Measurements from ENCODE around the gene INTS11.
A peak's percentile ranks its signal among the peaks of the same experiment; 100 is the strongest.

Gene INTS11

GRCh38 chr1:1367315-1367714 lies 42.9 kb upstream of the INTS11 start:
- Histone ChIP-seq H3K9ac (ENCODE audit: low read length) (no peak overlapping the region), H3K27ac (ENCODE audit: low read length, poor library complexity, severe bottlenecking) (no peak overlapping the region), H3K36me3 (ENCODE audit: control insufficient read depth in 1 of 2, insufficient read depth in 2 of 2, low read depth in 1 of 2, low read length in 2 of 2) (peaks cover 0 to 16% of the 10 kb centered on the region in 2 experiments), H2BK15ac (ENCODE audit: low read depth, poor library complexity, severe bottlenecking) (no peak overlapping the region), H2BK120ac (ENCODE audit: low read depth, low read length) (no peak overlapping the region), H2AFZ (ENCODE audit: low read depth, low read length) (no peak overlapping the region), H3K27me3 (ENCODE audit: control insufficient read depth in 1 of 2, insufficient read depth in 1 of 2, low read length in 2 of 2) (no peaks in the 10 kb centered on the region), H3K18ac (ENCODE audit: low read depth in 1 of 2, low read length in 2 of 2) (no peak overlapping the region), H3K23ac (ENCODE audit: low read length in 2 of 2) (no peak overlapping the region), H4K91ac (ENCODE audit: low read length) (no peak overlapping the region), H2BK5ac (ENCODE audit: low read depth, low read length, poor library complexity, severe bottlenecking) (no peak overlapping the region), H3K14ac (ENCODE audit: low read length in 2 of 2) (no peak overlapping the region), H2AK5ac (ENCODE audit: low read length, severe bottlenecking) (no peak overlapping the region), H3K79me1 (replicated peaks; ENCODE audit: low read length, poor library complexity, severe bottlenecking) (peaks cover 3% of the 10 kb centered on the region), H3K4me1 (ENCODE audit: control insufficient read depth, insufficient read depth, low read depth, low read length) (peaks cover 14% of the 10 kb centered on the region), H3K4me2 (ENCODE audit: low read length, poor library complexity, severe bottlenecking) (no peak overlapping the region), H3K4me3 (ENCODE audit: insufficient read depth in 1 of 2, low read depth in 1 of 2, low read length in 2 of 2) (no peak overlapping the region), H3K4ac (ENCODE audit: low read depth in 1 of 2, low read length in 2 of 2) (no peak overlapping the region), H3K9me3 (ENCODE audit: control insufficient read depth, low read length) (no peaks in the 10 kb centered on the region), H2BK12ac (ENCODE audit: low read length in 2 of 2) (no peak overlapping the region), H4K8ac (ENCODE audit: low read length) (no peak overlapping the region)
- 97% methylated on average over 5 of the region's 5 CpGs for WGBS
- DNase-seq = peak; percentile 32

- H3K4ac ChIP-seq (ENCODE audit: low read depth in 1 of 2, low read length in 2 of 2) = no peak overlapping the region
- DNase-seq = peak; percentile 11
- H3K23ac ChIP-seq (ENCODE audit: low read length in 2 of 2) = no peak overlapping the region
- H3K9ac ChIP-seq (ENCODE audit: low read length) = no peak overlapping the region
- H3K9me3 ChIP-seq (ENCODE audit: control insufficient read depth, low read length) = no peaks in the 10 kb centered on the region
- H4K91ac ChIP-seq (ENCODE audit: low read length) = no peak overlapping the region
- H2BK120ac ChIP-seq (ENCODE audit: low read depth, low read length) = no peak overlapping the region
- no peak overlapping the region for H3K4me3 ChIP-seq (ENCODE audit: insufficient read depth in 1 of 2, low read depth in 1 of 2, low read length in 2 of 2)
- peaks cover 13% of the 10 kb centered on the region for H3K4me1 ChIP-seq (ENCODE audit: control insufficient read depth, insufficient read depth, low read depth, low read length)
- H3K27me3 ChIP-seq (ENCODE audit: control insufficient read depth in 1 of 2, insufficient read depth in 1 of 2, low read length in 2 of 2) = no peaks in the 10 kb centered on the region
- no peak overlapping the region for H3K14ac ChIP-seq (ENCODE audit: low read length in 2 of 2)
- no peak overlapping the region for H2AFZ ChIP-seq (ENCODE audit: low read depth, low read length)
- peaks cover 3% of the 10 kb centered on the region for H3K79me1 ChIP-seq (replicated peaks; ENCODE audit: low read length, poor library complexity, severe bottlenecking)
- H3K27ac ChIP-seq (ENCODE audit: low read length, poor library complexity, severe bottlenecking) = no peak overlapping the region
- no peak overlapping the region for H3K18ac ChIP-seq (ENCODE audit: low read depth in 1 of 2, low read length in 2 of 2)
- H3K36me3 ChIP-seq (ENCODE audit: control insufficient read depth in 1 of 2, insufficient read depth in 2 of 2, low read depth in 1 of 2, low read length in 2 of 2) = peaks cover 0 to 12% of the 10 kb centered on the region in 2 experiments
- no peak overlapping the region for H2AK5ac ChIP-seq (ENCODE audit: low read length, severe bottlenecking)
- H2BK12ac ChIP-seq (ENCODE audit: low read length in 2 of 2) = no peak overlapping the region
- no peak overlapping the region for H2BK5ac ChIP-seq (ENCODE audit: low read depth, low read length, poor library complexity, severe bottlenecking)
- WGBS = 98% methylated on average over 3 of the region's 3 CpGs
- no peak overlapping the region for H2BK15ac ChIP-seq (ENCODE audit: low read depth, poor library complexity, severe bottlenecking)
- H4K8ac ChIP-seq (ENCODE audit: low read length) = no peak overlapping the region
- no peak overlapping the region for H3K4me2 ChIP-seq (ENCODE audit: low read length, poor library complexity, severe bottlenecking)
Measured at GRCh38 chr1:1366699-1367066, 42.2 kb upstream of the INTS11 start.

- WGBS = 84% methylated on average over 10 of the region's 10 CpGs
- H3K9me3 ChIP-seq (ENCODE audit: control insufficient read depth, low read length) = no peaks in the 10 kb centered on the region
Measured at GRCh38 chr1:1365875-1366698, 41.6 kb upstream of the INTS11 start.

GRCh38 chr1:1364266-1364665 lies 39.8 kb upstream of the INTS11 start:
- no peak overlapping the region for H4K8ac ChIP-seq (ENCODE audit: low read length)
- H2BK15ac ChIP-seq (ENCODE audit: low read depth, poor library complexity, severe bottlenecking) = peak overlapping the region; percentile 73
- no peaks in the 10 kb centered on the region for H3K27me3 ChIP-seq (ENCODE audit: control insufficient read depth in 1 of 2, insufficient read depth in 1 of 2, low read length in 2 of 2)
- H4K91ac ChIP-seq (ENCODE audit: low read length) = no peak overlapping the region
- H2AFZ ChIP-seq (ENCODE audit: low read depth, low read length) = no peak overlapping the region
- H3K23ac ChIP-seq (ENCODE audit: low read length in 2 of 2) = no peak overlapping the region
- H3K9me3 ChIP-seq (ENCODE audit: control insufficient read depth, low read length) = no peaks in the 10 kb centered on the region
- H2BK120ac ChIP-seq (ENCODE audit: low read depth, low read length) = no peak overlapping the region
- no peaks in the 10 kb centered on the region for H3K36me3 ChIP-seq (ENCODE audit: control insufficient read depth in 1 of 2, insufficient read depth in 2 of 2, low read depth in 1 of 2, low read length in 2 of 2)
- no peak overlapping the region for H3K18ac ChIP-seq (ENCODE audit: low read depth in 1 of 2, low read length in 2 of 2)
- H2AK5ac ChIP-seq (ENCODE audit: low read length, severe bottlenecking) = no peak overlapping the region
- no peak overlapping the region for H3K4me3 ChIP-seq (ENCODE audit: insufficient read depth in 1 of 2, low read depth in 1 of 2, low read length in 2 of 2)
- no peak overlapping the region for H2BK5ac ChIP-seq (ENCODE audit: low read depth, low read length, poor library complexity, severe bottlenecking)
- no peaks in the 10 kb centered on the region for H3K79me1 ChIP-seq (replicated peaks; ENCODE audit: low read length, poor library complexity, severe bottlenecking)
- DNase-seq = no peak
- no peak overlapping the region for H3K9ac ChIP-seq (ENCODE audit: low read length)
- peaks cover 26% of the 10 kb centered on the region for H3K4me1 ChIP-seq (ENCODE audit: control insufficient read depth, insufficient read depth, low read depth, low read length)
- WGBS = 87% methylated on average over 12 of the region's 14 CpGs
- H3K4ac ChIP-seq (ENCODE audit: low read depth in 1 of 2, low read length in 2 of 2) = no peak overlapping the region
- H2BK12ac ChIP-seq (ENCODE audit: low read length in 2 of 2) = no peak overlapping the region
- no peak overlapping the region for H3K14ac ChIP-seq (ENCODE audit: low read length in 2 of 2)
- H3K27ac ChIP-seq (ENCODE audit: low read length, poor library complexity, severe bottlenecking) = no peak overlapping the region
- H3K4me2 ChIP-seq (ENCODE audit: low read length, poor library complexity, severe bottlenecking) = no peak overlapping the region

More at GRCh38 chr1:1365875-1366698, 41.6 kb upstream of the INTS11 start:
- no peak overlapping the region for H3K9ac ChIP-seq (ENCODE audit: low read length)
- peaks cover 1% of the 10 kb centered on the region for H3K79me1 ChIP-seq (replicated peaks; ENCODE audit: low read length, poor library complexity, severe bottlenecking)
- no peak overlapping the region for H2BK120ac ChIP-seq (ENCODE audit: low read depth, low read length)
- H3K36me3 ChIP-seq (ENCODE audit: control insufficient read depth in 1 of 2, insufficient read depth in 2 of 2, low read depth in 1 of 2, low read length in 2 of 2) = peaks cover 0 to 6% of the 10 kb centered on the region in 2 experiments
- H3K18ac ChIP-seq (ENCODE audit: low read depth in 1 of 2, low read length in 2 of 2) = no peak overlapping the region
- H3K4me3 ChIP-seq (ENCODE audit: insufficient read depth in 1 of 2, low read depth in 1 of 2, low read length in 2 of 2) = no peak overlapping the region
- DNase-seq = no peak
- H3K4me2 ChIP-seq (ENCODE audit: low read length, poor library complexity, severe bottlenecking) = no peak overlapping the region
- no peak overlapping the region for H2BK15ac ChIP-seq (ENCODE audit: low read depth, poor library complexity, severe bottlenecking)
- H4K91ac ChIP-seq (ENCODE audit: low read length) = peak overlapping the region; percentile 66
- no peak overlapping the region for H3K14ac ChIP-seq (ENCODE audit: low read length in 2 of 2)
- no peak overlapping the region for H2AK5ac ChIP-seq (ENCODE audit: low read length, severe bottlenecking)
- H3K27ac ChIP-seq (ENCODE audit: low read length, poor library complexity, severe bottlenecking) = no peak overlapping the region
- H2BK5ac ChIP-seq (ENCODE audit: low read depth, low read length, poor library complexity, severe bottlenecking) = no peak overlapping the region
- H3K4me1 ChIP-seq (ENCODE audit: control insufficient read depth, insufficient read depth, low read depth, low read length) = peaks cover 13% of the 10 kb centered on the region
- no peak overlapping the region for H4K8ac ChIP-seq (ENCODE audit: low read length)
- H2AFZ ChIP-seq (ENCODE audit: low read depth, low read length) = no peak overlapping the region
- peak overlapping the region in 1 of 2 experiments; percentile 93 for H2BK12ac ChIP-seq (ENCODE audit: low read length in 2 of 2)
- no peaks in the 10 kb centered on the region for H3K27me3 ChIP-seq (ENCODE audit: control insufficient read depth in 1 of 2, insufficient read depth in 1 of 2, low read length in 2 of 2)
- no peak overlapping the region for H3K23ac ChIP-seq (ENCODE audit: low read length in 2 of 2)
- no peak overlapping the region for H3K4ac ChIP-seq (ENCODE audit: low read depth in 1 of 2, low read length in 2 of 2)
